DOHH2 (cell line): Measurements from ENCODE around the gene NUMB.

Experiments used
- CTCF ChIP-seq: fragments of 200-600 bp; sonication (generic); IDR thresholded peaks from one replicate; pipeline ENCODE4 v1.5.1; 2014; ENCODE audit warnings: antibody characterized with exemption, mild to moderate bottlenecking, low read depth, low read length; ENCODE audit not compliant: poor library complexity, severe bottlenecking
- EZH2phosphoT487 ChIP-seq: fragments of 200-600 bp; sonication (generic); IDR thresholded peaks from 2 replicates; pipeline ENCODE4 v1.6.1; 2017; ENCODE audit warnings: borderline replicate concordance, mild to moderate bottlenecking, antibody characterized with exemption, low read length, moderate library complexity, mixed read lengths

DNA sequence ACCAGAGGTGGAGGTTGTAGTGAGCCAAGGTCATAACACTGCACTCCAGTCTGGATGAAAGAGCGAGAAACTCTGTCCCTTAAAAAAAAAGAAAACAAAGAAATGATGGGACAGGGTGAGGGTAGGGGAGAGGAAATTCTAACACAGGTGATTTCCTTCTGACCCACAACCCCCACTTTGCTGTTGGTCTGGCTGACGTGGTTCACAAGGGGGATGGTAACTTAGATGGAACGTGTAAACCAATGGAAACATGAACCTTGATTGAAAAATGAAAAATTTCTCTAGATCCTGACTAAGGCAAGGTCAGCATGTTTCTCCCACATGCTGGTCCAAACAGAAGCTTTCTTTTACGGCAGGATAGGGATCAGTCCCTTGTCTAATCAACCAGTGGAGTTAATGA is 16.6 kb upstream of the NUMB start:
- TF ChIP-seq CTCF, result no peak
- TF ChIP-seq EZH2phosphoT487, result no peak
